ENCODE measurements around the gene P2RY2.
A peak's percentile ranks its signal among the peaks of the same experiment; 100 is the strongest.
"Not testable (repeated sequence)": the region's sequence is repeated elsewhere in the genome, so short reads cannot be mapped to it uniquely, and the experiment has no call there.

P2RY2 gene

DNA sequence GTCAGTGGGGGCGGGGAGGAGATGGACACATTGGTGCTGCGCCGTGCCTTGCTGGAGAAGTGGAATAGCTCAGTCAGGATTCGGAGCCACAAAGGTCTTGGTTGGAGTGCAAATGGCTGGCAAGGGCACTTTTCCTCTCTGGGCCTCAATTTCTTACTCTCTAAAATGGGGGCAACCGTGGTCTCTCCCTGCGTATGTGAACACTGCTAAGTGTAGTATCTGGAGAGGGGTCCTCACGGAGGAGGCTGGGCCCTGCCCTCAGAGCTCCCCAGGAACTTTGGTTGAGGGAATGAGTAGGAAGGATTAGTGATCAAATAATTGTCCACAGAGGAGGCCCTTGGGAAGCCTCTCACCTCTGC, 54.6 kb downstream of the P2RY2 start:
- intact Hi-C loops (cut with DNase I), result no loop called here
- peak in 1 of 10 donors; percentile 8 for DNase-seq

DNA sequence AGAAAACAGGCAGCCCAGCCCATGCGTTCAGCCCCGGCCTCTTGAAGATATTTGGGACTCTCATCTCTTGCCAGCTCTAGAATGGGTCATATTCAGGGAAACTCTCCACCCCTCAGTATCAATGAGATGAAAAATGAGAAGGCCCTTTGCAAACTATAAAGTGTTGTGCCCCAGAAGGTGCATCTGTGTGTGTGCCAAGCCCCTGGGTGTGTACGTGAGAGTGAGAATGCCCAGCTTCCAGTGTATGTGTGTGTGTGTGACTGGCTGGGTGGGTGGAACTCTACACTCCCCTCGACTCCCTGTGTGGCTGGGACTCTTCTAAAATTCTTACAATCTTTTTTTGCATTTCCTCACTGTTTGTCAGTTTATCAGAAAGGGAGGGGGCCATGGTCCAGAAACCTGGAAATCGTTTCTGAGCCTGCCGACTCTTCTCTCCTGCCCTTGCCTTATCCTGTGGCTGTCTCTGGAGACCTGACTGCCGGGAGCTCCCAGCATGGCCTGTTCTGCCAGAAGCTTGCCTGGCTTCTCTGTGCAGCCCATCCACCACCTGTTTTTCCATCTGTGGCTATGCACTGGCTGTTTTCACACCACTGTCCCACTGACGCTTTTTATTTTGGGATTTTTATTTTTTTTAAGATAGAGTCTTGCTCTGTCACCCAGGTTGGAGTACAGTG, 55.3 kb downstream of the P2RY2 start:
- DNase-seq, result peak in 3 of 10 donors; percentile 13 to 76 (median 42)
- intact Hi-C loops (cut with DNase I), result no loop called here

DNA sequence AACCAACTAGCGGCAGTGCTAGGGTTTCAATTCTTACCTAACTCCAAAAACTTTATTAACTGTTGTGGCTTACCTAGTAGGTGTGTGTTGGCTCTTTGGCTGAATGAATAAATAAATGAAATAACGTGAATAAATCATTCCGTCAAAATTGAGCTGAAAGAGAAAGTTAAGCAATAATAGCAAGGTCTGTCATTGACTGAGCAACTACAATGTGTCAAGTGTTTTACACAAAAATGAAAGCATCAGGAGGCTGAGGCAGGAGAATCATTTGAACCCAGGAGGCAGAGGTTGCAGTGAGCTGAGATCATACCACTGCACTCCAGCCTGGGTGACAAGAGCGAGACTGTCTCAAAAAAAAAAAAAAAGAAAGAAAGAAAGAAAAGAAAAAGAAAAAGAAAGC, 56.1 kb downstream of the P2RY2 start:
- DNase-seq; intact Hi-C loops (cut with DNase I): not testable (repeated sequence)

GRCh38 chr11:73274722-73275380, 56.8 kb downstream of the P2RY2 start:
- peak in 3 of 10 donors; percentile 22 to 83 (median 64) for DNase-seq
- intact Hi-C loops (cut with DNase I), result no loop called here

DNA sequence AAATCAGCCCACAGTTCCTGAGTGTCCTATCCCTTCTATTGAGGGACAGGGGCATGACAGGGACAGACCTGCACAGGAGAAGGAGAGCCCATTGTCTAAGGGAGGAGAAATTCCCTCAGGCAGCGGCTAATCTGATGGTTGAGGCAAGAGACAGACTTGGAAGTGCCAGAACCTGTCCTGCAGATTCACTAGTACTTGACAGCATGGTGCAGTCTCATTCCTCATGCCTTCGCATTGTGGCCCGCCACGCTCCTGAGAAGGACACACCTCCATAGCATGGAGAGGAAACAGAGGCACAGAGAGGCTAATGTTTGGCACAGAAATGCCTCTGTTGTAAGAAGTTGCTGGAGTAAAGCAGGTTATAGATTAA, 57.3 kb downstream of the P2RY2 start:
- intact Hi-C loops (cut with DNase I), result no loop called here
- DNase-seq, result peak in 3 of 10 donors; percentile 10 to 43 (median 13)

DNA sequence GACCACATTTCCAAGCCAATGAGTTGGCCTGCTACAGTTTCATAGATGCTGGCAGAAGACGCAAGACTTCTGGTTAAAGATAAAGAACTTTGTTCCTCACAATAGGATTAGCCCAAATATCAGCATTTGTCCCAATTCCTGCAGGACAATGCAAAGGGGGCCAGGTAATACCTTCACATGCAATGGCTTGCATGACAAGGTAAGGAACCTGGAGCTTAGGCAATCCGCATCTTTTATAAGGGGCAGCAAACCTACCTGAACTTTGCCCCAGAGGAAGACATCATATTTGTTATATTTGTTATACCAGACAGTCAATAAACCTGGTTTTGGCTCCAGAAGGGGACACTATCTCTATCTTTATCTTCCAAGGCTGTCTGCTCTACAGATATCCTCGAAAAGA, 59.4 kb downstream of the P2RY2 start:
- DNase-seq, result peak in 1 of 10 donors; percentile 13
- intact Hi-C loops (cut with DNase I), result no loop called here

DNA sequence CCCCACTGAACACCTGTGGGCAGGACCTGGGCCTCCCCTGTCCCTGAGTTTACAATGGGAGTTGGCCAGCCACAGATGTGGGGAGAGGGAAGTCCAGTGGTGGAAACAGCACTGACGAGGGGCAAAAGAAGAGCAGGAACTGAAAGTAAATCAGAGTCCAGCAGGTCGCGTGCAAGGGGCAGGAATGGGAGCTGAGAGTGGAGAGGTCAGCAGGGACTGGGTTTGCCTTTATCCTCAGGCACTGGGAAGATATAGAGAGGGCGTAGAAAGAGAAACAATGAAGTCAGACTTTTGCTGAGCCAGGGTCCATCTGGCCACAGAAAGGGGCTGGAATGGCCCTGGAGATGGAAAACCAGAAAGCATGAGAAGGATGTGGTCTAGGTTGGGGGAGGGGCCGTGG, 62.5 kb downstream of the P2RY2 start:
- intact Hi-C loops (cut with DNase I), result no loop called here
- DNase-seq, result peak in 1 of 10 donors; percentile 79

GRCh38 chr11:73281201-73281741, 63.2 kb downstream of the P2RY2 start:
- intact Hi-C loops (cut with DNase I), result no loop called here

DNA sequence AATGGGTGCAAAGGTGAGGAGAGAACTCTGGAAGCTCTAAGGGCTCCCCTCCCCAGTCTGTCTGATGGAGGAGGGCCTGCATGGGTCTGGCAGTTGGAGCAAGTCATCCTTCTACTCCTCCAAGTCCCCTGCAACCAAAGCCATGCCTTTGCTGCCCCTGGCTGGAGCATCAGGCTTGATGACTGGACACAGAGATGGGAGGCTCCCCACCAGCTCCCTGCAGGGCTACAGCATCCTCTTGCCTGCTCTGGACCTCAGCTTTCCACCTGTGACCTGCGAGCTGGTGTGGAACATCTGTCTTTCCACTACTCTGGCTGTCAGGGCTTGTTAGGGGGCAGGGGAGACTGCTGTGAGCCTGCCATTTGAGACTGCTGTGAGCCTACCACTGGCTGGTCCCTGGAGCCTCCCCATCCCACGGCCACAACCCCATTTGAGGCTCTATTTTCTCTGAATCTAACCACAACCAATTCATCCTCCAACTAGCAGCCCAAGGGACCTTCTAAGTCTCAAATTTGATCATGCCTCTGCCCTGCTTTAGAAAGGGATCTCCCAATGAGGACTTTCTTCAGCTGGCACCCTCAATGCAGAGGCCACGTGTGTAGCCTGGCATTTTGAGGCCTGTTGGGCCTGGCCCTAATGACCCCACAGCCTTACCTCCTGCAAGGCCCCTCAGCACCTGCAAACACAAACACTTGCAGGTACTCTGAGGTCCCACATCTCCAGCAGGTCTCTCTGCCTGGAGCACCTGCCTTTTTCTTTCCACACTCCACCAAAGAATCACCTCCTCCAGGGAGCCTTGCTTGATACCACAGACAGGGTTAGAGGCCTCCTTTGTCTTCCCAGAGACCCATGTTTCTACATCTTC, 63.9 kb downstream of the P2RY2 start:
- peak in 1 of 10 donors; percentile 29 for DNase-seq
- intact Hi-C loops (cut with DNase I), result no loop called here

More at GRCh38 chr11:73281201-73281741, 63.2 kb downstream of the P2RY2 start:
- peak in 1 of 10 donors; percentile 81 for DNase-seq

GRCh38 chr11:73283276-73284000, 65.4 kb downstream of the P2RY2 start:
- intact Hi-C loops (cut with DNase I), result no loop called here
- DNase-seq, result peak in 1 of 10 donors; percentile 64

DNA sequence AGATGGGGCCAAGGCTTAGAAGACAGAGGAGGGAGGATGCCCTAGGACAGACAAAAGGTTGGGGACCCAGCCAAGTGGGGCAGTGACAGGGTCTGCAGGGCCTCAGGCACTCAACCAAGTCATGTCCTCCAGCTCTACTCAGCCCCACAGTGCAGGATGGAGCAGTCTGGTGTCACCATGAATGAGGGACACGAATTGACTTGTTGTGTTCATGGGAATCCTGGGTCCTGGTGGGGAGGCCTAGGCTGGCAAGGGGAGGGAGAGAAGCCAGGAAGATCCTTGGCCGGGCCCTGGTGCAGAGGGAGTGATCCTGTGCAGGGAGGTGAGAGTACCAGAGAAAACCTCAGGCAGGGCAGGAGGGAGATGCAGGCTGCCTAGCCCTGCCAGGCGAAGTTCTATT, 66.0 kb downstream of the P2RY2 start:
- peak in 1 of 10 donors; percentile 32 for DNase-seq
- intact Hi-C loops (cut with DNase I), result no loop called here

DNA sequence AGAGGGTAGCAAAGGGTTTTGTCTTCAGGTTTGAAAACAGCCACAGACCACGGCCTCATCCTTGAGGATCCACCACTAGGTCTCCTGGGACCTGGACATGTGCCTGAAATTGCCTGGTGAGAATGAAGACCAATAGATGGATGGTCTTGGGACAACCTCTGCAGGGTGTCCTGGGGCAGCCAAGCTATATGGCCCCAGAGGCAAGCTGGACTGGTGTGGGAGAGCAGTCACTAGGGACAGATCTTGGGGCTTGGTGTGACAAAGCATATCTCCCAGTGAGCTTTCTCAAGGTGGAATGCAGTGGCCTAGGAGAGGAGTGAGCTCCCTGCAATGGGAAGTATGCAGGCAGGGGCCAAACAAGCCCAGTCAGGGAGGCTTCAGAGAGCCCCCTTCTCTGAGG, 67.6 kb downstream of the P2RY2 start:
- intact Hi-C loops (cut with DNase I), result no loop called here
- peak in 1 of 10 donors; percentile 57 for DNase-seq

Data from posterior cingulate gyrus (tissue), 11 donors.